ENCODE results near the gene RUNX3. TPM values are rescaled to one million over a fixed set of nuclear protein-coding genes. Genes with fewer than 3 reads are reported as not detected.

RUNX3 gene
- total and polyA plus RNA-seq, 9 donors, result 0.22 to 4.5 (median 0.49) TPM

DNA sequence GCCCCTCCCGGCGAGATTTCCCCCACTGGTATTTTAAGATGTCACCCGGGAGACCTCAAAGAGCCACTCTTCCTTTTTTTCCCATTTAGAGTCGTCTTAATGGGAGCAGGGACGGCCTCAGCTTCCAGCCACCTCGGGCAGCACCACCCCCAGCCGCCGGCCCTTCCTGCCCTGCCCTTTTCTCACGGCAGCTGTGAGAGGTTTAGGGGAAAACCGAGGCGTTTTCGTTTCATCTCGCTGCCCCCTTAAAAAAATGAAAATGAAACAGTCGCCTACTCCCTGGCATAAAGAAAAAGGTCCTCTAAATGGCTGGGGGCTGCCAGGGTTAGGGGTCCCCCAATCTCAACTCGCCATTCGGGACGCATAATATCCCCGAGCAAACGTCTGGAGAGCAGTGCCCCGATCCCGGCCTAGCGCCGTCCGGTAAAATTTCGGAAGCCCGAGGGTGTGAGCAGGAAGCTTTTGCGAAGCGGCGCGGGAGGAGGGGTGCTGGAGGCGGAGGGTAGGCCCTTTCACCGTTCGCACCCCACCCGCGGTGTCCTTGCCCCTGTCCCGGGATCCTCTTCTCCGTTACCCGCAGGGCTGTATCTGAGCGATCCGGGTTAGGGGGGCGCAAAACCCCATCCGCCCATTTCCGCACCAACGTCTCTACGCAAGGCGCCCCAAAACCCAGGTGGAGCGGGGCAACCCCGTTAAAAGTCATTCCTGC is 1.2 kb downstream of the RUNX3 start:
- peaks cover 94% of the 10 kb centered on the region for H3K27me3 ChIP-seq (ENCODE audit: control insufficient read depth, insufficient read depth, low read length)
- 2% methylated on average over 40 of the region's 48 CpGs for WGBS (ENCODE audit: insufficient coverage)
- no peak for DNase-seq

DNA sequence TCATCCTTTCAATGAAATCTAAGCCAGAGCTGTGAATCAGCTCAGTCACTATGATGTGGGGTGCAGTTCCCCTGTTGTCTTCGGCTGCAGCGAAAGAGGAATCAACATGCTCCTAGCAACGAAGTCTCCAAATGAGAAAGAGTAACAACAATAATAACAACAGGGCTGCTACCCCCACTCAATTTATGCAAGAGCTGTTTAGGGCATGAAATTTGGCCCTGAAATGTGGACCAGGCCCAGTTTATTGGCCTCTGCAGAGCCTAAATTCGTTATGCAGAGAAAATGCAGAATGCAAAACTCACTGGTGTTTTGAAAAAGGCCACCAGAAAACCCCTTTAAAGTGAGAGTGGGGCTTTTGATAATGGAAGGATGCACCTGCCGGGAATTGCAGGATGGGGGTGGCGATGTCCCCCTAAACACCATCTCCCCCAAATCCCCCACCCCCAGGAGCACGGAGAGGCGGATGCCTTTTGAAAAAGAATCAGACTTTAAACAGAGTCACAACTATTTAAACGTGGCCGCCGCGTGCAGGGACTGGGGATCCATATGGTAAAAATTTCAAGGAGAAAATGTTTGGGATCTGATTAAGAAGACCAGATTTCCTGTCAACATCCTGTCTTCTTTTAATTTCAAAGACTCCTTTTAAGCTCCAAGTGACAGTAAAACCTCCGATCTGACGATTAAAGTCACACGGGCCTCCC is 1.9 kb downstream of the RUNX3 start:
- peaks cover 94% of the 10 kb centered on the region for H3K27me3 ChIP-seq (ENCODE audit: control insufficient read depth, insufficient read depth, low read length)
- no peaks in the 10 kb centered on the region for H3K36me3 ChIP-seq (ENCODE audit: control insufficient read depth, insufficient read depth, low read length)
- DNase-seq, result peak; percentile 31
- WGBS (ENCODE audit: insufficient coverage), result 4% methylated on average over 4 of the region's 15 CpGs
- peak overlapping the region; percentile 30 for H3K4me3 ChIP-seq (ENCODE audit: low read length)
- H3K4me1 ChIP-seq (ENCODE audit: control insufficient read depth, insufficient read depth, low read length), result peaks cover 29% of the 10 kb centered on the region
- no peaks in the 10 kb centered on the region for H3K9me3 ChIP-seq (replicated peaks; ENCODE audit: control insufficient read depth, low read depth, low read length)
- H3K27ac ChIP-seq (ENCODE audit: low read length), result no peak overlapping the region

More for the DNA sequence above, 1.2 kb downstream of the RUNX3 start:
- H3K9me3 ChIP-seq (replicated peaks; ENCODE audit: control insufficient read depth, low read depth, low read length), result no peaks in the 10 kb centered on the region
- peak overlapping the region; percentile 30 for H3K4me3 ChIP-seq (ENCODE audit: low read length)
- peaks cover 29% of the 10 kb centered on the region for H3K4me1 ChIP-seq (ENCODE audit: control insufficient read depth, insufficient read depth, low read length)
- H3K36me3 ChIP-seq (ENCODE audit: control insufficient read depth, insufficient read depth, low read length), result no peaks in the 10 kb centered on the region
- peak overlapping the region; percentile 13 for H3K27ac ChIP-seq (ENCODE audit: low read length)

DNA sequence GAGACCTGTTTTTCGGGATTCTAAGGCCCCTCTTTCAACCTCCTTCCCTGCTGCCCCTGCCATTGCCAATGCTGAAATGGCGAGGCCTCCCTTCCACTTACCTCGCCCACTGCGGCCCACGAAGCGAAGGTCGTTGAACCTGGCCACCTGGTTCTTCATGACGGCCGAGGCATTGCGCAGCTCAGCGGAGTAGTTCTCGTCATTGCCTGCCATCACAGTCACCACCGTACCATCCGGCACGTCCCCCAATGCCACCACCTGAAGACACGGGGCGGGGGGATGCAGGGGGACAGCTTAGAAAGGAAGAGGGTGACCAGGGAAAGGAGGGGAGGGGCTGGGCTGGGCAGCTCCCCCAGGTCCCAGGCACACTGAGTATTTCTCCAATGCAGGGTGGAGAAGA is 2.6 kb downstream of the RUNX3 start:
- DNase-seq, result no peak
- 38% methylated on average over 11 of the region's 17 CpGs for WGBS (ENCODE audit: insufficient coverage)
- Histone ChIP-seq H3K27ac (ENCODE audit: low read length) (no peak overlapping the region), H3K9me3 (replicated peaks; ENCODE audit: control insufficient read depth, low read depth, low read length) (no peaks in the 10 kb centered on the region), H3K27me3 (ENCODE audit: control insufficient read depth, insufficient read depth, low read length) (peaks cover 92% of the 10 kb centered on the region), H3K4me3 (ENCODE audit: low read length) (no peak overlapping the region), H3K36me3 (ENCODE audit: control insufficient read depth, insufficient read depth, low read length) (no peaks in the 10 kb centered on the region), H3K4me1 (ENCODE audit: control insufficient read depth, insufficient read depth, low read length) (peaks cover 27% of the 10 kb centered on the region)

DNA sequence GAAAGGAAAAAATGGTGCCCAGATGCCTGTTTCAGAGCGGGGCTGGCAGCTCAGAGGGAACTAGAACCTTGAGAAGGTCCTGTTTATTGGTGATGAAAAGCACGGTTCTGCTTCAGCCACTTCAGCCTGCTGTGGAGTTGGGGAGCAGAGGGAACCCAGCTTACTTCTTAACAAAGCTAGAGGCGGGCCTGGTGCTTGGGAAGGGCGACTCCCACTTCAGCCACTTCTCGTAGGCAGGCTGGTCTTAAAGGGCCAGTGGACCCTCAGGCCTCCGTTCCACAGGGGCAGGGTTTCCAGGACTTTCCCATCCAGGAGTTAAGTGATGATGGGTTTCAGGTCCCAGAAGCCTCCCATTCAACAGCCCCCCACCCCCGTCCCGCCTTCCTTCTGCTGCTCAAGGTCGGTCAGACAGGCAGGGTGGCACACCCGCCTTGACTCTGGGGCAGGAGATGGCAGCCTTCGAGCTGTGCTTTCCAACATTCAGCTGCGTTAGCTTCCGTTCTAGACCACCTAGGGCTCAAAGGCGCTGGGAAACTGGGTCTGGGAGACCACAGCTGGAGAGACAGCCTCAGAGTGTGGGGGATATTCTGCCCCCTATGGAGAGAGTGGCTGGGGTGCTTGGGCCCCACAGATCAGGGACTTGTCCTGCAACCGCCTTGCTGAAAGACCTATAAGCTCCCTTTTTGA is 3.4 kb downstream of the RUNX3 start:
- H3K36me3 ChIP-seq (ENCODE audit: control insufficient read depth, insufficient read depth, low read length), result no peaks in the 10 kb centered on the region
- DNase-seq, result no peak
- no peaks in the 10 kb centered on the region for H3K9me3 ChIP-seq (replicated peaks; ENCODE audit: control insufficient read depth, low read depth, low read length)
- H3K4me1 ChIP-seq (ENCODE audit: control insufficient read depth, insufficient read depth, low read length), result peaks cover 22% of the 10 kb centered on the region
- no peak overlapping the region for H3K4me3 ChIP-seq (ENCODE audit: low read length)
- H3K27ac ChIP-seq (ENCODE audit: low read length), result no peak overlapping the region
- WGBS (ENCODE audit: insufficient coverage), result 11% methylated on average over 7 of the region's 15 CpGs
- peaks cover 88% of the 10 kb centered on the region for H3K27me3 ChIP-seq (ENCODE audit: control insufficient read depth, insufficient read depth, low read length)

DNA sequence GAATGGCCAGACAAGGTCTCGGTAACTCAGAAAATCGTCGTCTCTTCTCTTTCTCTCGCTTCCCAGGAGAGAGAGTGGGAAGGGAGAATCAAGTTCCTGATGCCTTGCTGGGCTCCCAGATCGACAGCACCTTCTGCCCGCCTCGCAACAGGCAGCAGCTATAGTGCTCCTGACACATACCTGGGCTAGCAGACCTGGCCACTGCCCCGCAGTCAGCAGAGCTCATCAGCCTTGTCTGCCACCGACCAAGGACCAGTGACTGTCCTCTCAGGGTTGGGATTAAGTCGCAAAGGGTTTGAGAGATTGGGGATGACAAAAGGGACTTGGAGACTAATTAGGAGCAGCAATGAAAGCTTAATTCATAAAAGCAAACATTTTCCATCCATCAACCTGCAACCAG is 4.1 kb downstream of the RUNX3 start:
- no peak for DNase-seq
- Histone ChIP-seq H3K27ac (ENCODE audit: low read length) (no peak overlapping the region), H3K27me3 (ENCODE audit: control insufficient read depth, insufficient read depth, low read length) (peaks cover 88% of the 10 kb centered on the region), H3K36me3 (ENCODE audit: control insufficient read depth, insufficient read depth, low read length) (no peaks in the 10 kb centered on the region), H3K9me3 (replicated peaks; ENCODE audit: control insufficient read depth, low read depth, low read length) (no peaks in the 10 kb centered on the region), H3K4me1 (ENCODE audit: control insufficient read depth, insufficient read depth, low read length) (peaks cover 17% of the 10 kb centered on the region), H3K4me3 (ENCODE audit: low read length) (no peak overlapping the region)
- 26% methylated on average over 5 of the region's 10 CpGs for WGBS (ENCODE audit: insufficient coverage)

DNA sequence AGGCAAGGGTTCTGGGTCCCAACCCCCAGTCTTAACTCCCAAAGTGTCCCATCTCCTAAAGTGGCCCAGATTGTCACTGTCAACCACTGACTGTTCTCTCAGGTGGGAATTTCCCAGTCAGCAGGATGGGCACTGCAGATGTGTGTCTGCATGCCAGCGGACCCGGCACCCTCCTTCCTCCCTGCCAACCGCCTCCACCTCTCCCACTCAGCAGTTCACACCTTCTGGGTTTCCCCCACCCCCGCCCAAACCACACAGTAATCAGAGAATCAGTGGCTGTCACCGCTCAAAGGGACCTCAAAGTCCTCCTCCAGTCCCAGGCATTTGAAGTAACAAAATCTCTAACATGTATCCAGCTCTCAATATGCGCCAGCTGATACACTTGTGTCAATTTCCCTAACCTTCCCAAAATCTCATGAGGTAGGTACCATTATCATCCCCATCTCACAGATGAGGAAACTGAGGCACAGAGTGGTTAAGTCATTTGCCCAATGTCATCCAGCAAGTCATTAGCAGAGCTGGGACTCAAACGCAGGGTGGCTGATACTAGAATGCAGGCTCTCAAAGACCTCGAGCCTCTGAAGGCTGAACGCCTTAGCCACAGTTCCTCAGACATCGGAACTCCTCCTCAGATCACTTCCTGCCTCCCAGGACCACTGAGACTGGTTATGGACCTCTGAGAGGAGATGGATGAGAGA is 4.8 kb downstream of the RUNX3 start:
- H3K27ac ChIP-seq (ENCODE audit: low read length), result no peak overlapping the region
- no peak for DNase-seq
- peaks cover 84% of the 10 kb centered on the region for H3K27me3 ChIP-seq (ENCODE audit: control insufficient read depth, insufficient read depth, low read length)
- 47% methylated on average over 6 of the region's 10 CpGs for WGBS (ENCODE audit: insufficient coverage)
- no peaks in the 10 kb centered on the region for H3K9me3 ChIP-seq (replicated peaks; ENCODE audit: control insufficient read depth, low read depth, low read length)
- no peaks in the 10 kb centered on the region for H3K36me3 ChIP-seq (ENCODE audit: control insufficient read depth, insufficient read depth, low read length)
- peaks cover 17% of the 10 kb centered on the region for H3K4me1 ChIP-seq (ENCODE audit: control insufficient read depth, insufficient read depth, low read length)
- no peak overlapping the region for H3K4me3 ChIP-seq (ENCODE audit: low read length)

DNA sequence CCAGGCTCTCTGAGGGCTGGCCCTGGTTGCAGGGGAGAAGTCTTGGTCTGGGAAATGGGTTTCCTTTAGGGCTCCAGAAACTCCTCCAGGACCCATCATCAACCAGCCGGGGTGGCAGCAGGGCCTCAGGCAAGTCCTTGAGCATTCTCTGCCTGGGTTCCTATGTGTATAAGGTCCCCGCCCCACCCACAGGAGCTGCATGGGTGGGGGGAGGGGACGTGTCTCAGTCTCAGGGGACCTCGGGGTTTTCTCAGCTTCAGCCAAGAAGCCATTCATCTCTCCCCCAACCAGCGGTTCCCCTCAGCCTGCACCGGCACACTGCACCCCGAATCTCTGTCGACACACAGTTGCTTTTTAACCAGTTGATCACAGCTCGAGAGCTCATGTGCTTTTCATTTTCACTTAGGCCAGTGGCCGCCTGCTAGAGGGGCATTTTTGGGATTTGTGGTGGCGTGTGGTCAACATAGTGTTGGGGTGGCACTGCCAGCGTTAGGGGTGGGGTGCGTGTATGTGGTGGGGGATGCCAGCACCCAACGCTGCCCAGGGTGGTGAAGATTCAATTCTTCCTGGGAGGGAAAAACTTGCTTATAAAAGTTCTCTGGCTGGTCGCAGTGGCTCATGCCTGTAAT is 6.5 kb downstream of the RUNX3 start:
- Histone ChIP-seq H3K4me3 (ENCODE audit: low read length) (no peak overlapping the region), H3K27ac (ENCODE audit: low read length) (no peak overlapping the region), H3K27me3 (ENCODE audit: control insufficient read depth, insufficient read depth, low read length) (peaks cover 80% of the 10 kb centered on the region), H3K36me3 (ENCODE audit: control insufficient read depth, insufficient read depth, low read length) (no peaks in the 10 kb centered on the region), H3K4me1 (ENCODE audit: control insufficient read depth, insufficient read depth, low read length) (peaks cover 20% of the 10 kb centered on the region), H3K9me3 (replicated peaks; ENCODE audit: control insufficient read depth, low read depth, low read length) (no peaks in the 10 kb centered on the region)
- DNase-seq, result no peak
- WGBS (ENCODE audit: insufficient coverage), result 74% methylated on average over 5 of the region's 15 CpGs

DNA sequence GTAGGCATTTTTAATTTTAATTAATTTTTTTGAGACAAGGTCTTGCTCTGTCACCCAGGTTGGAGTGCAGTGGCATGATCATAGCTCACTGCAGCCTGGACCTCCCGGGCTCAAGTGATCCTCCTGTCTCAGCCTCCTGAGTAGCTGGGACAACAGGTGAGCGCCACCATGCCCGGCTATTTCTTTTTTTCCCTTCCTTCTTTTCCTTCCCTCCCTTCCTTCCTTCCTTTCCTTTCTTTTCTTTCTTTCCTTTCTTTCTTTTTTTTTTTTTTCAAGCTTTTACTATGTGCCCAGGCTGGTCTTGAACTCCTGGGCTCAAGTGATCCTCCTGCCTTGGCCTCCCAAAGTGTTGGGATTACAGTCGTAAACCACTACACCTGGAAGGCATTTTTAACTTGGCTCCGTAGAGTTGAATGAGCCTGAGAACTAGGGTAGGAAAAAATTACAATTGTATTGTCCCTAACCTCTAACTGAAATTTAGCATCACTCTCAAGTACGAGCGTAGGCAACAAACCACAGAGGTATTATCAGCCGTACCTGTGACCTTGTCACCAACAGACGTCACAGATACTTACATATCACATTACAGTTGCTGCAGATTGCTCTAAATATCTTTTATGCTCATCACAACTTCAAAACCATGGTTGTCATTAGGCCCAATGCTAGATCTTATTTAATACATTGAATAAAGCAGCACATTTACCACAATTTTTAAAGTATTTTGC is 8.0 kb downstream of the RUNX3 start:
- peaks cover 19% of the 10 kb centered on the region for H3K4me1 ChIP-seq (ENCODE audit: control insufficient read depth, insufficient read depth, low read length)
- WGBS (ENCODE audit: insufficient coverage), result 88% methylated on average over 4 of the region's 9 CpGs
- peaks cover 70% of the 10 kb centered on the region for H3K27me3 ChIP-seq (ENCODE audit: control insufficient read depth, insufficient read depth, low read length)
- H3K9me3 ChIP-seq (replicated peaks; ENCODE audit: control insufficient read depth, low read depth, low read length), result no peaks in the 10 kb centered on the region
- no peaks in the 10 kb centered on the region for H3K36me3 ChIP-seq (ENCODE audit: control insufficient read depth, insufficient read depth, low read length)
- H3K4me3 ChIP-seq (ENCODE audit: low read length), result no peak overlapping the region
- no peak overlapping the region for H3K27ac ChIP-seq (ENCODE audit: low read length)
- DNase-seq, result no peak

DNA sequence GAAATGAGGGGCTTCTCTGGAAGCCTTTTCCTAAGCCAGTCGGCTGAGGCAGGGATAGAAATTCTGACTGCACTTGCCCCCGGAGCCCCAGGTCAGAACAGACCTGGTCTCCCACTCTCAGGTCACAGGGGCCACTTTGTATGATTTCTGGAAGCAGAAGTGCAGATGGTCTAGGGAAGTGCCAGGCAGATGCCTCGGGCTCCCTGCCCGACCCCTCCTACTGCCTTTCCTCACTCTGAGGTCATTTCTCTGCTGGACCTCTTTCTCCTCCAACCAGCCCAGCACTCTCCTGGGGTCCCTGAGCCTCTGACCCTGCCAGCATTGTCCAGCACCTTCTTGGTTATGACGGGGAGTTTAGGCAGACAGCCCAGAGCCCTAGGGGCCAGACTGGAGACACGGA is 8.7 kb downstream of the RUNX3 start:
- no peak for DNase-seq
- no peak overlapping the region for H3K27ac ChIP-seq (ENCODE audit: low read length)
- no peaks in the 10 kb centered on the region for H3K36me3 ChIP-seq (ENCODE audit: control insufficient read depth, insufficient read depth, low read length)
- H3K4me1 ChIP-seq (ENCODE audit: control insufficient read depth, insufficient read depth, low read length), result peaks cover 19% of the 10 kb centered on the region
- H3K27me3 ChIP-seq (ENCODE audit: control insufficient read depth, insufficient read depth, low read length), result peaks cover 63% of the 10 kb centered on the region
- no peak overlapping the region for H3K4me3 ChIP-seq (ENCODE audit: low read length)
- no peaks in the 10 kb centered on the region for H3K9me3 ChIP-seq (replicated peaks; ENCODE audit: control insufficient read depth, low read depth, low read length)
- 55% methylated on average over 6 of the region's 6 CpGs for WGBS (ENCODE audit: insufficient coverage)

Measured in muscle of leg (tissue), 11 donors.